GM21423 (cell line): ENCODE data around the gene SIDT1.
"Not testable (repeated sequence)": the region's sequence is repeated elsewhere in the genome, so short reads cannot be mapped to it uniquely, and the experiment has no call there.

Source experiments
- ATAC-seq: cut with Tn5 transposase; IDR thresholded peaks from one replicate; pipeline ENCODE4 v1.9.1; 2021; ENCODE audit warnings: mild to moderate bottlenecking, moderate library complexity; ENCODE audit not compliant: unreplicated experiment

SIDT1 gene

DNA sequence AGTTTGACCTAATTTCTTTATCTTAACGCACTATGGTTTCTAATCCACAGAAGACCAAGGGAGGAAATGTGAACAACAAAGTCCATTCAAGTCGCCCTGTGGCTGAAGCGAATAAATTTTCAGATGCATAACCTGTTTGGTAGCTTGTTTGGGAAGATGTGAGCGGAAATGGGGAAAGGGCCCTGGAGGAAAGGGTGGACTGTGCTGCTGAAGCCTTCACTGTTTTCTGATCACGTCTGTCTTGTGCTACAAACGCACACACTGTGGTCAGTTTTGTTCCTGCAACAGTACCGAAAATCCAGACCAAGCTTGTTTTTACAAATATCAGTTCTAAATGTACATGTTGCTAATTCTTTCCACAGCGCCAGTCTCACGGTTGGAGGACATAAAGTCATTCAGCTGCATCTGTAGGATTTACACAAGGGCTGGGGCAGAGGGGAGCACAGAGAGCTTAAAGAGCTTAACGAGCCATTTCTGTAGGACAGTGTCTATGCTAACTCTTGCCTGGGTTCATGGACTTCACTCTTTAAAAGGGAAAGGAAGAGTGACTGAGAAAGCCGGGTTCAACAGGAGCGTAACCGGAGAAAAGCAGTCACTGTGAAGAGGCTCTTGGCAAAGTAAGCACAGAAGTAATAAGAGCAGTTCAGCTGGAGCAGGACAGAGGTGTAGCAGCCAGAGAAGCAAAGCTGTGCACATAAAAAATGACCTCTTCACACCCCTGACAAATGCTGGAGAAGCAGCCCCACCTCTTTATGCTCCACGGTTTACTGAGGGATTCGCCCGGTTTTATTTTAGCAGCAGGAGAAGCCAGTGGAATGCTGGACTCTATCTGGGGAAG lies 97.4 kb downstream of the SIDT1 start:
- ATAC-seq = no peak

DNA sequence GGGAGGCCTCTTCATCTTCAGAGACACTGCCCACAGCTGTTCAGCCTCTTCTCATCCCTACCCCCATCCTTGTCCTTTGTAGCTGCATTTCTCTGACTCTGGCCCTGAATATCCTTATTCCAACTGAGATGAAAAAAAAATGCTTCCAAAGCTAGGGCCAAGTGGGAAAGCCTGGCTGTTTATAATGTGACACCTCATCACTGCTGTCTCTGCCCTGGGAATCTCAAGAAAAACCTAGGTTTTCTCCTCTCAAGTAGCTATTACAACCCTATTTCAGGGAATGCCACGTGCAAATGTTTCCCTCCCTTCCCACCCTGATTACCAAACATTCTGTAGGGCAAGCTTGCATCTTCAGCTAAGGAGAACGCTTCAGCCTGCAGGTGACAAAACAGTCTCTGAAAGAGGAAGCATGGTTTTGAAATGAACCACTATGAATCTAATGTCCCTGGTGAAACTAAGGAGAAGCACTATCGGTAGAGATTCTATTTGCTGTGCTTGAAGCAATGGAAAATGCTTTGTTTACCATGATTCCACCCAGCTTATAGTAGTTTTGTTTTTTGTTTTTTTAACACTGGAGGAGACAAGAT lies 98.7 kb downstream of the SIDT1 start:
- ATAC-seq = no peak

DNA sequence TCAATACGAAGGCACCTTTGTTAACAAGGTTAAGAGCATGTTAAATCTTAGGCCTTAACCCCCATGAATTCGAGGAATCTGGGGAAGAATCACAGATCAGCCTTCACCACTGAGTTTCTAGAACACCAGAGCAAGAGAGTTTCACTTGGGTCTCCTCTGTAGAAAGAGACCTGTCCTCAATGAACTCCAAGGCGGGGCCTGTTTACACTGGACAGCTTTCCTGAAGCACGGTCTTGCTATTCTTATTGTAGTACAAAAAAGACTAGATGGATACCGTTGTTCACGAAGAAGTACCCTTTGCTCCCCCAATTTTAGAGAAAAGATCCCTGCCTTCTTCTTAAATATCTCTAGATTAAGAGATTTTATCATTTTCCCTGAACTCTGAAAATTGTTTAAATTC lies 99.2 kb downstream of the SIDT1 start:
- ATAC-seq = no peak

DNA sequence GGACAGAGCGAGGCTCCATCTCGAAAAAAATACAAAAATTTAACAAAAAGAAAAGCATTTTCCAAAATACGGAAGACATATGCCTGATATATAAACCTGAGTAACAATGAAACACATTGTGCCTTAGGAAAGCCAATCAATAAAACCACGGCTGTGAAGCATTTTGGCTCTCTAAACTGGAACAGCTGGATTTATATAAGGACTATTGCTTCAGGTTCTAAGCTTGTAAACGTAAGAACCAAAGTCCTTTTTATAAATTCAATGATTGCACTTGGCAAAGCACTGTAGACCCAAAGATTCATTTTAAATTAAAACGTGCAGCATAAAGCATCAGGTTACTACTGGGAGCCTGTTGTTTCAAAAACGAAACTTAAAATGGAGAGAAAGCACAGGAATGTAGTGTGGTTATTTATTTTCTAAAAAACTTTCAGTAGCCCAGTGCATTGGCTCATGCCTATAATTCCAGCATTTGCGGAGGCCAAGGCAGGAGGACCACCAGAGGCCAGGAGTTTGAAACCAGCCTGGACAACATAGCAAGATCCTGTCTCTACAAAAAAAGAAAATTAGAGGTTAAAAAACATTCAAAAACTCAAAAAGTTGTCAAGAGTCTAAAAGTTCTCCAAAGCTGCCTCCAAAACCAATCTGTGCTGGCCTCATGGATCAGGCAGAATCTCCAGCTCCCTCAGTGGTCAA lies 102.6 kb downstream of the SIDT1 start:
- ATAC-seq = no peak

DNA sequence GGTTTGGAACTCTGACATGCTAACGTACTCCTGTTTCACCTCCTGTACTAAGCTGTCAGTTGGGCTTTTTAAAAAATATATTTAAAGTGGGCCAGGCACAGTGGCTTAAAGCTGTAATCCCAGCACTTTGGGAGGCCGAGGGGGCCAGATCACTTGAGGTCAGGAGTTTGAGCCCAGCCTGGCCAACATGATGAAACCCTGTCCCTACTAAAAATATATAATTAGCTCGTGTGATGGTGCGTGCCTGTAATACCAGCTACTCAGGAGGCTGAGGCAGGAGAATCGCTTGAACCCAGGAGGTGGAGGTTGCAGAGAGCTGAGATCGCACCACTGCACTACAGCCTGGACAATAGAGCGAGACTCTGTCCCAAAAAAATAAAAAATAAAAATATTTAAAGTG lies 103.7 kb downstream of the SIDT1 start:
- ATAC-seq = not testable (repeated sequence)

DNA sequence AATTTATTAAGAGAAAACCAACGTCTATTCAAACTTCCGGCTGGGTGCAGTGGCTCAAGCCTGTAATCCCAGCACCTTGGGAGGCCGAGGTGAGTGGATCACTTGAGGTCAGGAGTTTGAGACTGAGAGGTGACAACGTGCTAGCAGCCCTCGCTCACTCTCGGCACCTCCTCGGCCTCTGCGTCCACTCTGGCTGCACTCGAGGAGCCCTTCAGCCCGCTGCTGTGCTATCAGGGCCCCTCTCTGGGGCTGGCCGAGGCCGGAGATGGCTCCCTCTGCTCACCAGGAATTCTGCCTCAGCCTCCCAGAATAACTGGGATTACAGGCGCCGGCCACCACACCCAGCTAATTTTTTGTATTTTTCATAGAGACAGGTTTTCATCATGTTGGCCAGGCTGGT lies 105.4 kb downstream of the SIDT1 start:
- no peak for ATAC-seq

DNA sequence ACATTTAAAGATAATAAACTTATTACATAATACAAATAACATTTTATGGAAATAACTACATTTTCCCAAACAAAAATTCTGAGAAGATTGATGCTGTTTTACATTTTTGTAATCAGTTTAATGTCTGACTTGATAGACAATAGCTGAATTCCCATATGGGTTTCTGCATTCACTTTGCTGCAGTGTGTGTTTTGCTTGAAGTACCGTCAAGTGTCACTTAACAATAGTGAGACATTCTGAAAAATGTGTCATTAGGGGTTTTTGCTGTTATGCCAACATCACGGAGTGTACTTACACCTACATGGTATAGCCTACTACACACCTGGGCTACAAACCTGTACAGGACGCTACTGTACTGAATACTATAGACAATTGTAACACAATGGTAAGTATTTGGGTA lies 106.6 kb downstream of the SIDT1 start:
- no peak for ATAC-seq

DNA sequence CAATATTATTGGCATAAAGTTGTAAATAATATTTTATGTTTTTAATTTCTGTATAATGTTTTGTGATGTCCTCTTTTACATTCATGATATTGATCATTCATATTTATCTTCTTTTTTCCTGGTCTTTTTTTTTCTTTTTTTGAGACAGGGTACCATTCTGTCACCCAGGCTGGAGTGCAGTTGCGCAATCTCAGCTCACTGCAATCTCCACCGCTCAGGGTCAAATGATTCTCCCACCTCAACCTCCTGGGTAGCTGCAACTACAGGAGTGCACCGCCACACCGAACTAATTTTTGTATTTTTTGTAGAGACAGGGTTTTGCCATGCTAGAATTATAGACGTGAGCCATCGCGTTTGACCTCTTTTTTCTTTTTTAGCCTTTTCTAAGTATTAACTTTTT lies 111.2 kb downstream of the SIDT1 start:
- no peak for ATAC-seq

DNA sequence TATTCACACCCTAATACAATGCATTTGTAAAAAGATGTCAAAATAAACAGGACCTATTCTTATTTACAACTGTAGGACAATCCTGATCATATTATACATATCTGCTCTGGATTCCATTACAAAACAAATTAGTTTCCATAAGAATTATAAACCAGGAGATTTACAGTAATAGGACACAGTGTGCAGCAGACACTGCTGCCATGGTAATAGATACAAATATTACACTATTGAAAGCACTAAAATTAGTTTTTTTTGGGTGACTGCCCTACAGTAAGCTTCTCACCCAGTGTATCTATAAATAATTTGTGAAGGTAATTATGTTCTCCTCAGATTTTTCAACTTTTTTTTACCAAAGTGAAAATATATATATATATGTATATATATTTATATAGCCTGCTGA lies 116.2 kb downstream of the SIDT1 start:
- ATAC-seq = no peak

DNA sequence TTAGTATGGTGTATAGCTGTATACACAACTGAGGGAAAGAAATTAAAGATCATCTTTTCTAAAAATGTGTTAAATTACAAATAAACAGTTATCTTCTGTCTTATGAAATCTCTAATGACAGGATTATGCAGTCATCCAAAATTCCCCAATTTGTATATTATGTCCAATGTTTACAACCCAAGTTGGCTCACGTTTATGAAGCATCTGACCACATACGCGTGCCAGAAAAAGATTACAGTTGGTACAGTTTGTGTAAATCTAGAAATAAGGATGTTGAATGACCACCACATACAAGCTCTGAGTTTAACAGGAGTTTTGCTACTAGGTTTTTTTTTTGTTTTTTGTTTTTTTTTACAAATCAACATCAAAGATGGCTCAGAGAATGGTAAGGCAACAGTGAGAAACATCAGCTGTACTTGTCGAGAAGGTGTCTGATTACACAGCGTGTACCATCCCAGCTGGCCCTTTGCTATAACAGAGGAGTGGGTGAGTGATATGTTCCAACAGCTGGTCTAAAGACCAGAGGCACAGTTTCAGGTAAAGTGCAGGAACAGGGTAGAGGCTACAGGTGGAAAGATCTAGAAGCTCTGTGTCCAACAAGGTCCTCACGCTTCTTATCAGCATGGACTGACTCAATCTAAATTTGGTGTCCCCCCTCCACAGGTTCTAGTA lies 117.0 kb downstream of the SIDT1 start:
- ATAC-seq = no peak

DNA sequence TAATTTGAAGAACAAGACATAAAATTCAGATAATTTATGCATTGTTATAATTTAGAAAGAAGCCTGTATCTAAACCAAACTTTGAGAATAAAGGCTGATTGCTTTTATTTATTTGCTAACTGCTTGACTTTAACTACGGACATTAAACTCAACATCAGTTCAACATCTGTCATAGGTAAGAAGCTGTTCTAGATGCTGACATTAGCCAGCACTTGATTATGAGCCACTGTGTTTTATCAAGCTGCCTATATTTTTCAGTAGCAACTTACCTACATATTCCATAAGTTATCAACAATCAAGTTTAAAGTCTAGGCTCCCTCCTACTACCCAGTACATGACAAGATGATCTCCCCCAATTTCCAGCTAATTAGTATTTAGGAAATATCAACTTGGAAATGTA lies 122.0 kb downstream of the SIDT1 start:
- ATAC-seq = no peak

DNA sequence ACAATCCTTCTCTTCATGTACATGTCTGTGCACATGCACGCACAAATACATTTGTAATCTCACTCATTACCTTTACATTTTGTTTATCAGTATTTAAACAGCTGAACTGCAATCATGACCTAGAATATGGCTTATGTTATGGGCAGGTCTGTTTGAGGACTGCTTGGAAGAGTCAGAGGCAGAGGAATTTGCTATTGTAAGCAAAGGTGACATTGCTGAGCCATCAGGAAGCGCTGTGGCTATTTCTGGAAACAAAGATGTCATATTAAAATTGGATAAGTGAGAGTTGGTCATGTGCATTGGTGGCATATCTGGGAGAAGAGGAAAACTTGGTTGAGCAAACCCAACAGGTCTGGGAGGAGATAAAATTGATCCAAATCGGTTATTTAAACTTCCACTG lies 122.5 kb downstream of the SIDT1 start:
- no peak for ATAC-seq

DNA sequence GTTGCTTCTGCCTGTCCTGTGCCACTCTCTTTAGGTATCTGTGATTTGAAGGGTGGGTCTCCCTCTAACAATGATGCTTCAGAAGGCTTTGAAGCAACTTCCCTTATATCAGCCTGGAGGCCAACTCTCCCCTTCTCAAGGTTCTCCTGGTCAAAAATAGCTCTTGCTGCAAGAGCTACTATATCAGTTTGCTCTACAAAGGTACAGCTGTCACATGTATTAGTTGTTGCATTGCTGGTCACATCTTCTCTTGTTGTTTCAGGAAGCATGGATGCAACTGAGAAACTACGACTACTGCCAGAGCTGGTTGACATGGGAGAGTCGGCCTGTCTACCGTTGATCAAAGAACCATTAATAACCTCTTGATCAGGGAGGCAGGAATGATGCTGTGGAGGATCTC lies 125.8 kb downstream of the SIDT1 start:
- ATAC-seq = no peak

DNA sequence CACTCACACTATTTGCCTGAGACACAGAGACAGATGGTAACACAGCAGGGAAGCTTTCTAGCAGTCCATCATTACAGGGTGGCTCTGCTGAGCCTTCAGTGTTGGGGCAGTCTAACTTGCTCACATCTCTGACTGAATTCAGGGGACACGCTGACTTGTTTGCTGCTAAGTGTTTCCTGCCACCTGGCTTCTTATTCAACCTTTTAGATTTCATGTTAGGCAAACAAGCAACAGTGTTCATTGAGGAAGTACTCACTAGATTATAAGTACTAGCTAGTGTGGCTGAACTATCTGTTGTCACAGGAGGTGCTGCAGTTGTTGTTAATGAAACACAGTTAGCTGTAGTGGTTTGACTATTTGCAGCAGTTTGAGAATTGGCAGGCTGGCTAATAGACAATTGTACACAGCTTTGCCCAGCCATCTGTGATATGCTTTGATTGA lies 126.8 kb downstream of the SIDT1 start:
- no peak for ATAC-seq

DNA sequence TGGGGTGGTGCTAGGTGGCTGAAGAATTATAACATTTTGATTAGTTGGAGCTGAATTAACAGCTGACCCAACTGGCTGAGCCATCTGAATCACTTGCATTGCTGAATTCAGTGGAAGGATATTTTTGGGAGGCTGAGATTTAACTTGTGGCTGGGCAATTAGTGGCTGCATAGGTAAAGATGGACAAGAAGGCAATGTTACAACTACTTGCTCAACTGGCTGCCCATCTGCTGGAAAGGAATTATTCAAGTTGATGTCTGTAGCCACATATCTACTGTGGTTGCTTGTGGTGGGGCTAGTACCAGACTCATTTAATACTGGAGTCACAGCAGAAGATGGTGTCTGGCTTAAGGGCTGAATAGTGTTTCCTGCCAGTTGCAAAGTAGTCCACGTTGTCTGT lies 127.6 kb downstream of the SIDT1 start:
- no peak for ATAC-seq

DNA sequence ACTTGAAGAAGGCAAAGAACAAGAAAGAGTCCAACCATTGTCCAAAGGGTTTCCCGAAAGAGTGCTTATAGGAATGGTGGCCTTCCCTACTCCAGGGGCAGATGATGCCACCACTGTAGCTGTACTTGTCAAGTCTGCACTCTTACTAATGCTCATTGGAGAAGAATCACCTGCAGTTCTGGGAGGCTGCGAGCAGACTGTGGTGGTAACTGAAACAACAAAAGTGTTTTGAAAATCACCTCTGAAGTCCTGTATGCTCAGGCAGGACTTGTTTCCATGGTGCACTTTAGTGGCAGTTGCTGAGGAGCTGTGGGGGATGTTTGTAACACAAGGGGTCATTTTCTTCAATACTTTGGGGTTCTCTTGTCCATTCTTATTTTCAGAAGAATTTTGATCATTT lies 128.1 kb downstream of the SIDT1 start:
- ATAC-seq = no peak

DNA sequence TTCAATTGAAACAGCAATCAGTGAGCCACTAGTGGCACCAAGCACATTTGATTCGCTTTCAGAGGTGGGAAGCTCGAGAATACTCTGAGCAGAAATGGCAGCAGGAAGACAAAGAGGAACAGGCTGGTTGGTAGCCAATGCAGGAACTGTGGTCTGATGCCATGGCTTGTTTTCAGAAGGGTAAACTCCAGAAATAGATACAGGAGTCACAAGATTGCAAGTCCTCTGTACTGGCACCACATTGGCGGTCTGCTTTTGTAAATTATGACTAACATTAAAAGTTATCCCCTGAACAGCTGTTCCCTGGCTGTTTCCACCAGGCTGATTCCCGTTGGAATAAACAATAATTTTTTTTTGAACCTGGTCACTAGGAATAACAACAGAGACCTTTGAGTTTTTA lies 128.5 kb downstream of the SIDT1 start:
- ATAC-seq = no peak

DNA sequence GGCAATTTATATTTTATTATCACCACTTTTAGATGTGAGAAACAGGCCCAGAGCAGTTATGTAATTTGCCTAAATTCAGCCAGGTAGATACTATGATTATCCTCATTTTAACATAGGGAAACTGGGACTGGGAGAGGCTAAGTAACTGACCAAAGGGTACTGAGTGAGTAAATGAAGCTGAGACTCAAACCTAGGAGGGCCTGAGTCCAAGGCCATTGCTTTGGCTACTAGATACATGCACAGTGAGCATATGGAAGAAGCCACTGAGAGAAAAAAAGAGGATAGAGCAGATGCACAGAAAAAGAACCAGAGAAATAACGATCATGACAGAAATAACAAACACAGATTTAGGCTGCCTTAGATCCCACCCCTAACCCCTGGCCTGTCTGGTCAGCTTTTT lies 130.5 kb downstream of the SIDT1 start:
- no peak for ATAC-seq

DNA sequence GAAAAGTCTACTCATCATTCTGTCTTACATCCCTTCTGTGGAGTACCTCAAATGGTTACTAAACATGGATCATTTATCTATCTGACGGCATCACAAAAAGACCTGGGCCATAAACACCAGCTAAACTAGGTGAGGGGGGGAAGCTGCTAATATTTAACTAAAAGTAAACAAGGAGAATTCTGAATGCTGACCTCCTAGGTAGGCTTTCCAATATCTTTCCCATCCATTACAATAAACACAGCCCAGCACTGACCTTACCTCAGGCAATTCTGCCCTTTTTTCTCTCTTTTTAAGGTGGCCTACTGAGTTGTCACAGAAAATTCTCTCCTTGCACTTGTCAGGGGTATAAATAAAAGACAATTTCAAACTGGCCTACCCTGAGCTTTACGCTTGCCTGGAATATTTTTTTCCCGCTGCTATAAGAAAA lies 131.0 kb downstream of the SIDT1 start:
- ATAC-seq = no peak

DNA sequence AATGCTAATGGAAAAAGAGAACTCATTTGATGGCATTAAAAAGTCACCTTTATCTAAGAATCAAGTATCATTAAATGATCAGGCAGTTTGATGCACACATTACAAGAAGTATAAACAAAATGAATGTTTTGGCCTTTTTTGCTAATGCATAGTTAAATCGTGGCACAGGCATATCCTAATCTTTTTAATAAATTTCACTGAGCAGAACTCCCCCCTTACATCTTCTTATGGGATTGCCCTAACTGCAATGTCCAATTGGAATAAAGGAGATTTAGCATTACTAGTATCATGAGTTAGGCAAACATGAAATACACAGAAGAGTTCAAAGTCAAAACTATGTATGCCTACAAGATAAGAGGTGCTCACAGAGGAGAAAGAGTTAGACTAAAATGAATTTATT lies 131.4 kb downstream of the SIDT1 start:
- ATAC-seq = no peak

DNA sequence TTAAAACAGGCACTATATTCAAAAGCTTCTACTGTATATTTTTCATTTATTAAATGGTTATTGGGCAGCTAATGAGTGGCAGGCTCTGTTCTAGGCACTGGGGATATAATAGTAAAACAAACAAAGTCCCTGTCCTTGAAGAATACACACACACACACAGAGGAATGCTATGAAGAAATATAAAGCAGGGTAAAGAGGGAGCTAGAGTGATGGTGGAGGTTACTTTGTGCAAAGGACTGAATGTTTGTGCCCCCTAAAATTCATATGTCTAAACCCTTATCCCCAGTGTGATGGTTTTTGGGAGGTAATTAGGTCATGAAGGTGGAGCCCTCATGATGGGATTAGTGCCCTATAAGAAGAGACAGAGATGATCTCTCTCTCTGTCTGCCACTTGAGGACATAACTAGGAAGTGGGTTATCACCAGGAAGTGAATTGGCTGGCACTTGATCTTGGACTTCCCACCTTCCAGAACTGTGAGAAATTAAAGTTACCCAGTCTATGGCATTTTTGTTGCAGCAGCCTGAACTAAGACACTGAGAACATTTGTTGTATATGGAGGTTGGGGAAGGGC lies 132.3 kb downstream of the SIDT1 start:
- ATAC-seq = no peak
